Endothelial cell of umbilical vein (primary cell): ENCODE data around the gene COL5A3. TPM values are rescaled to one million over a fixed set of nuclear protein-coding genes. Genes with fewer than 3 reads are reported as not detected.

Experiments
- BruUV-seq: library from RNA; stranded (reverse); fragments of 400-500 nt; replicated peaks from 2 replicates; lab custom pipeline; 2021; lab: Mats Ljungman, UMichigan
- CTCF ChIA-PET: fragments of 300-600, 350-600 bp; sonication (Branson Sonifier 250); formaldehyde crosslinking; loops from one replicate; lab custom pipeline; 2021; ENCODE audit warnings: antibody characterized with exemption, inconsistent platforms; lab: Charles Lee
- POLR2A ChIA-PET: fragments of 300-600, 350-600 bp; sonication (Branson Sonifier 250); formaldehyde crosslinking; loops from one replicate; lab custom pipeline; 2021; ENCODE audit warnings: antibody characterized with exemption, inconsistent platforms; lab: Charles Lee
- DNase-seq: peaks from one replicate; pipeline ENCODE4 v3.0.0-alpha.2; 2011; ENCODE audit warnings: low read depth, low spot score
- FAIRE-seq: peaks from 2 replicates; lab custom pipeline; 2011; peaks lifted over from hg19 to GRCh38; lab: Jason Lieb, UNC
- H2AFZ ChIP-seq: 2 replicates; pipeline ENCODE4 v1.6.0; 2012; ENCODE audit warnings: low read depth, low read length, control low read depth, inconsistent platforms
- H3K27ac ChIP-seq: 2 replicates; pipeline ENCODE4 v1.5.1; 2011; ENCODE audit warnings: low read depth, mild to moderate bottlenecking, control low read depth, low read length, moderate library complexity; ENCODE audit not compliant: insufficient read depth
- H3K27me3 ChIP-seq, 2 experiments: 2 replicates each; pipeline versions ENCODE4 v1.6.0 to v1.6.1; 2011; ENCODE audit warnings: low read length in 2 of 2, mixed read lengths in 1 of 2; ENCODE audit not compliant: control insufficient read depth in 2 of 2, insufficient read depth in 2 of 2
- H3K36me3 ChIP-seq, 2 experiments: 2 replicates in 1 of 2; 3 replicates in 1 of 2; pipeline ENCODE4 v1.5.1; 2011; ENCODE audit warnings: low read length in 2 of 2, mild to moderate bottlenecking in 1 of 2, moderate library complexity in 1 of 2; ENCODE audit not compliant: control insufficient read depth in 2 of 2, insufficient read depth in 2 of 2; ENCODE audit errors: extremely low read depth in 1 of 2
- H3K4me1 ChIP-seq: 3 replicates; pipeline ENCODE4 v1.5.1; 2011; ENCODE audit warnings: mild to moderate bottlenecking, low read length; ENCODE audit not compliant: control insufficient read depth, insufficient read depth; ENCODE audit errors: extremely low read depth
- H3K4me2 ChIP-seq: 2 replicates; pipeline ENCODE4 v1.6.1; 2011; ENCODE audit warnings: low read length, control low read depth, mixed read lengths; ENCODE audit not compliant: insufficient read depth
- H3K4me3 ChIP-seq, 3 experiments: fragments of 200-600 bp in 1 of 3; sonication (generic), shearing (Covaris generic) in 1 of 3; replicated peaks in 1 of 3; 2 replicates each; pipeline ENCODE4 v1.5.1; 2011 to 2016; ENCODE audit warnings: control low read depth in 3 of 3, low read length in 3 of 3, mild to moderate bottlenecking in 2 of 3, inconsistent platforms in 1 of 3, low read depth in 1 of 3, moderate library complexity in 1 of 3; ENCODE audit not compliant: insufficient read depth in 1 of 3
- H3K79me2 ChIP-seq: 2 replicates; pipeline ENCODE4 v1.6.0; 2012; ENCODE audit warnings: low read length, inconsistent platforms; ENCODE audit not compliant: control insufficient read depth, insufficient read depth
- H3K9ac ChIP-seq: replicated peaks from 2 replicates; pipeline ENCODE3; 2011; ENCODE audit warnings: low read length, control low read depth; ENCODE audit not compliant: insufficient read depth; ENCODE audit errors: extremely low read depth
- H3K9me1 ChIP-seq: replicated peaks from 3 replicates; pipeline ENCODE4 v1.6.0; 2011; ENCODE audit warnings: mild to moderate bottlenecking, low read length; ENCODE audit not compliant: control insufficient read depth, insufficient read depth; ENCODE audit errors: extremely low read depth
- H3K9me3 ChIP-seq: replicated peaks from 2 replicates; pipeline ENCODE4 v1.5.1; 2012; ENCODE audit warnings: low read length, inconsistent platforms; ENCODE audit not compliant: control insufficient read depth, insufficient read depth
- H4K20me1 ChIP-seq: replicated peaks from 2 replicates; pipeline ENCODE3; 2011; ENCODE audit warnings: mild to moderate bottlenecking, low read length; ENCODE audit not compliant: control insufficient read depth, insufficient read depth; ENCODE audit errors: extremely low read depth
- CTCF ChIP-seq, 2 donors: IDR thresholded peaks; 1 replicate in 1 of 2; 2 replicates in 1 of 2; pipeline ENCODE4 v1.5.1; 2011; ENCODE audit warnings: low read length in 2 of 2, mild to moderate bottlenecking in 2 of 2, moderate library complexity in 2 of 2, control low read depth in 1 of 2, inconsistent platforms in 1 of 2, low read depth in 1 of 2; ENCODE audit not compliant: insufficient read depth in 1 of 2; ENCODE audit errors: extremely low read depth in 1 of 2
- EZH2 ChIP-seq: IDR thresholded peaks from 2 replicates; pipeline ENCODE4 v1.6.1; 2012; ENCODE audit warnings: borderline replicate concordance, low read depth, mild to moderate bottlenecking, moderate library complexity, low read length, inconsistent platforms; ENCODE audit not compliant: severe bottlenecking
- FOS ChIP-seq: IDR thresholded peaks from 2 replicates; pipeline ENCODE4 v1.6.1; 2011; ENCODE audit warnings: mild to moderate bottlenecking, low read length, moderate library complexity, borderline replicate concordance; ENCODE audit not compliant: insufficient read depth
- GATA2 ChIP-seq: IDR thresholded peaks from 2 replicates; pipeline ENCODE4 v1.7.0; 2011; ENCODE audit warnings: low read depth, mild to moderate bottlenecking, moderate library complexity, mixed read lengths, low read length; ENCODE audit not compliant: insufficient read length, insufficient read depth
- JUN ChIP-seq: IDR thresholded peaks from 2 replicates; pipeline ENCODE4 v1.6.1; 2011; ENCODE audit warnings: borderline replicate concordance, low read depth; ENCODE audit not compliant: insufficient read length, insufficient read depth
- MAX ChIP-seq: IDR thresholded peaks from 2 replicates; pipeline ENCODE4 v1.6.1; 2011; ENCODE audit not compliant: insufficient read depth, insufficient read length
- MYC ChIP-seq: IDR thresholded peaks from one replicate; pipeline ENCODE4 v1.6.1; 2011; ENCODE audit warnings: mild to moderate bottlenecking, low read depth, low read length
- POLR2A ChIP-seq: IDR thresholded peaks from 2 replicates; pipeline ENCODE4 v1.6.1; 2012; ENCODE audit warnings: low read depth, mild to moderate bottlenecking, control low read depth, low read length
- POLR2AphosphoS5 ChIP-seq: IDR thresholded peaks from 2 replicates; pipeline ENCODE4 v1.6.1; 2012; ENCODE audit warnings: low read depth, mild to moderate bottlenecking, control low read depth, low read length, moderate library complexity; ENCODE audit not compliant: insufficient read depth
- dilution Hi-C: fragments of 300-500 bp; cut with MboI; formaldehyde crosslinking; loops from one replicate; pipeline ENCODE4 v1.15.0; 2019; ENCODE audit warnings: low sequenced_read_pairs; ENCODE audit not compliant: extremely low pct_ligation_motif_present
- intact Hi-C: fragments of 100-400 bp; cut with micrococcal nuclease; formaldehyde crosslinking; loops from one replicate; pipeline ENCODE4 v1.10.0; 2022
- polyA plus RNA-seq, 4 experiments: library from polyadenylated mRNA; depleted of rRNA in 3 of 4; stranded (reverse) in 3 of 4; unstranded in 1 of 4; fragments of >200 nt; gene quantifications; 2 replicates each; pipeline versions ENCODE4 v1.2.1 to v1.2.3, GENCODE V29; 2011 to 2012; ENCODE audit warnings: missing spikeins in 1 of 4
- total RNA-seq: library from RNA; stranded (reverse); gene quantifications from 2 replicates; pipeline ENCODE4 v1.2.3, GENCODE V29; 2021

COL5A3 gene
- total and polyA plus RNA-seq, 2 donors (not counting 3 experiments of a cell fraction or from before 2014, with no cell fraction given) = not detected

- POLR2A ChIA-PET = no interaction called here
- H3K9me1 ChIP-seq = no peaks in the 10 kb centered on the region
- TF ChIP-seq MAX (no peak), POLR2AphosphoS5 (no peak), GATA2 (no peak), POLR2A (no peak), JUN (no peak), EZH2 (no peak), FOS (no peak), CTCF (IDR thresholded peaks at IDR 0.05; ENCODE audit: extremely low read depth in 1 of 2, insufficient read depth in 1 of 2, low read depth in 1 of 2, low read length in 2 of 2) (no peak), MYC (no peak)
- H3K4me3 ChIP-seq = no peak overlapping the region
- no TSS peak for BruUV-seq
- H4K20me1 ChIP-seq = peaks cover 2% of the 10 kb centered on the region
- CTCF ChIA-PET = interaction anchor here (9.7 kb wide), 1 partner anchor 10 kb away, joined by 69 read pairs; no protein-coding TSS in a partner anchor
- H3K9ac ChIP-seq = no peak overlapping the region
- no peaks in the 10 kb centered on the region for H3K36me3 ChIP-seq
- DNase-seq (no peak), FAIRE-seq (no peak)
- intact Hi-C loops (no loop called here), dilution Hi-C loops (no loop called here)
- H3K27ac ChIP-seq = no peak overlapping the region
- H3K27me3 ChIP-seq = no peaks in the 10 kb centered on the region
- no peaks in the 10 kb centered on the region for H3K79me2 ChIP-seq
- no peak overlapping the region for H3K4me2 ChIP-seq
- no peak overlapping the region for H2AFZ ChIP-seq
- H3K4me1 ChIP-seq = no peaks in the 10 kb centered on the region
- H3K9me3 ChIP-seq = no peaks in the 10 kb centered on the region
These were observed 20.8 kb downstream of the COL5A3 start for GRCh38 chr19:9989504-9989903.
